ENCODE data around the gene EXOC4.

DNA sequence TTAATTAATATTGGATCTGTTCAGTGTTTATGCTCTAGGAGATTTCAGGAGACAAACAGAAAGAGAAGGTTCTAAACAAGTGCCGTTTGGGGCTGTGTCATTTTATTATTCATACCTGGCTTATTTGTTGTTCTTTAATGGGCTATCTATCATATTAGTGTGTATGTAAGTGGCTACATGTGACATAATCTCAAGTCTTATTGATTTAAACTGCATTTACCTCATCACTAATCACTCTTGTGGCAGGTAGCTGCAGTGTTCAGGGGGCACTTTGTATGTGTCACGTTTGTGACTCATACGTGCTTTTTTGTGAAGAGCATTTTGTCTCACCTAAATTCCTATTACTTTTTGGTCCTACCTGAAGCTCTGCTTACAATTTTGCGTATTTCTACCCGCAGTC is 95.4 kb downstream of the EXOC4 start:
- TF ChIP-seq, protein P1, sequence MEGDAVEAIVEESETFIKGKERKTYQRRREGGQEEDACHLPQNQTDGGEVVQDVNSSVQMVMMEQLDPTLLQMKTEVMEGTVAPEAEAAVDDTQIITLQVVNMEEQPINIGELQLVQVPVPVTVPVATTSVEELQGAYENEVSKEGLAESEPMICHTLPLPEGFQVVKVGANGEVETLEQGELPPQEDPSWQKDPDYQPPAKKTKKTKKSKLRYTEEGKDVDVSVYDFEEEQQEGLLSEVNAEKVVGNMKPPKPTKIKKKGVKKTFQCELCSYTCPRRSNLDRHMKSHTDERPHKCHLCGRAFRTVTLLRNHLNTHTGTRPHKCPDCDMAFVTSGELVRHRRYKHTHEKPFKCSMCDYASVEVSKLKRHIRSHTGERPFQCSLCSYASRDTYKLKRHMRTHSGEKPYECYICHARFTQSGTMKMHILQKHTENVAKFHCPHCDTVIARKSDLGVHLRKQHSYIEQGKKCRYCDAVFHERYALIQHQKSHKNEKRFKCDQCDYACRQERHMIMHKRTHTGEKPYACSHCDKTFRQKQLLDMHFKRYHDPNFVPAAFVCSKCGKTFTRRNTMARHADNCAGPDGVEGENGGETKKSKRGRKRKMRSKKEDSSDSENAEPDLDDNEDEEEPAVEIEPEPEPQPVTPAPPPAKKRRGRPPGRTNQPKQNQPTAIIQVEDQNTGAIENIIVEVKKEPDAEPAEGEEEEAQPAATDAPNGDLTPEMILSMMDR (IDR thresholded peaks at IDR 0.05) = no peak
- TF ChIP-seq POLR2A (IDR thresholded peaks at IDR 0.05) = no peak

All from ovary (tissue), 3 donors.